GM12892 (cell line): Measurements from ENCODE around the gene SIRT2.
A peak's percentile ranks its signal among the peaks of the same experiment; 100 is the strongest.

Experiments
- DNase-seq: peaks from one replicate; pipeline ENCODE4 v3.0.0; 2011; ENCODE audit not compliant: insufficient read length
- FAIRE-seq: peaks from 2 replicates; lab custom pipeline; 2011; peaks lifted over from hg19 to GRCh38; lab: Jason Lieb, UNC
- POLR2A ChIP-seq: IDR thresholded peaks from 2 replicates; pipeline ENCODE4 v1.6.1; 2011; ENCODE audit warnings: low read depth, low read length, control low read depth
- POLR2AphosphoS5 ChIP-seq: IDR thresholded peaks from 2 replicates; pipeline ENCODE4 v1.6.1; 2011; ENCODE audit warnings: low read depth, low read length, control low read depth
- TAF1 ChIP-seq: IDR thresholded peaks from 2 replicates; pipeline ENCODE4 v1.6.1; 2011; ENCODE audit warnings: low read depth, mild to moderate bottlenecking, control low read depth, low read length, borderline replicate concordance

Gene SIRT2

GRCh38 chr19:38917921-38918491 lies 18.6 kb upstream of the SIRT2 start:
- DNase-seq (peak; percentile 13), FAIRE-seq (no peak)
- TF ChIP-seq TAF1: no peak
- TF ChIP-seq POLR2A: no peak
- TF ChIP-seq POLR2AphosphoS5: no peak

GRCh38 chr19:38917516-38917915 lies 18.1 kb upstream of the SIRT2 start:
- DNase-seq (peak; percentile 15), FAIRE-seq (no peak)
- no peak for TF ChIP-seq POLR2AphosphoS5
- TF ChIP-seq TAF1: no peak
- TF ChIP-seq POLR2A: no peak

GRCh38 chr19:38915329-38916321 lies 16.2 kb upstream of the SIRT2 start:
- TF ChIP-seq POLR2AphosphoS5: no peak
- TF ChIP-seq POLR2A: no peak
- no peak for TF ChIP-seq TAF1

GRCh38 chr19:38913958-38914357 lies 14.5 kb upstream of the SIRT2 start:
- FAIRE-seq (no peak), DNase-seq (no peak)
- no peak for TF ChIP-seq POLR2A
- no peak for TF ChIP-seq TAF1
- no peak for TF ChIP-seq POLR2AphosphoS5

More at GRCh38 chr19:38915329-38916321, 16.2 kb upstream of the SIRT2 start:
- DNase-seq (no peak), FAIRE-seq (no peak)

- no peak for TF ChIP-seq POLR2AphosphoS5
- TF ChIP-seq TAF1: no peak
- TF ChIP-seq POLR2A: no peak
- FAIRE-seq: peak; percentile 72
Observed at GRCh38 chr19:38912600-38913514, 13.4 kb upstream of the SIRT2 start.

GRCh38 chr19:38911388-38912001 lies 12.1 kb upstream of the SIRT2 start:
- no peak for FAIRE-seq
- TF ChIP-seq POLR2A (no peak), TAF1 (no peak)

More at GRCh38 chr19:38912600-38913514, 13.4 kb upstream of the SIRT2 start:
- DNase-seq: peak; percentile 21

GRCh38 chr19:38910488-38910887 lies 11.1 kb upstream of the SIRT2 start:
- FAIRE-seq: no peak
- no peak for DNase-seq

More at GRCh38 chr19:38911388-38912001, 12.1 kb upstream of the SIRT2 start:
- DNase-seq: no peak

GRCh38 chr19:38908911-38909310 lies 9.5 kb upstream of the SIRT2 start:
- FAIRE-seq: no peak
- TF ChIP-seq TAF1: no peak
- TF ChIP-seq POLR2A: no peak
- no peak for TF ChIP-seq POLR2AphosphoS5
- DNase-seq: no peak

More at GRCh38 chr19:38910488-38910887, 11.1 kb upstream of the SIRT2 start:
- no peak for TF ChIP-seq TAF1
- no peak for TF ChIP-seq POLR2A
- no peak for TF ChIP-seq POLR2AphosphoS5

- FAIRE-seq: no peak
- DNase-seq: no peak
- TF ChIP-seq POLR2AphosphoS5 (no peak), POLR2A (no peak), TAF1 (no peak)
Observed at GRCh38 chr19:38907670-38908069, 8.3 kb upstream of the SIRT2 start.

- FAIRE-seq (no peak), DNase-seq (no peak)
- TF ChIP-seq POLR2AphosphoS5 (no peak), POLR2A (no peak), TAF1 (no peak)
Observed at GRCh38 chr19:38907227-38907626, 7.8 kb upstream of the SIRT2 start.
